Measurements from ENCODE around the gene ADAMTS13.
"Not testable (repeated sequence)": the region's sequence is repeated elsewhere in the genome, so short reads cannot be mapped to it uniquely, and the experiment has no call there.

The ADAMTS13 gene

DNA sequence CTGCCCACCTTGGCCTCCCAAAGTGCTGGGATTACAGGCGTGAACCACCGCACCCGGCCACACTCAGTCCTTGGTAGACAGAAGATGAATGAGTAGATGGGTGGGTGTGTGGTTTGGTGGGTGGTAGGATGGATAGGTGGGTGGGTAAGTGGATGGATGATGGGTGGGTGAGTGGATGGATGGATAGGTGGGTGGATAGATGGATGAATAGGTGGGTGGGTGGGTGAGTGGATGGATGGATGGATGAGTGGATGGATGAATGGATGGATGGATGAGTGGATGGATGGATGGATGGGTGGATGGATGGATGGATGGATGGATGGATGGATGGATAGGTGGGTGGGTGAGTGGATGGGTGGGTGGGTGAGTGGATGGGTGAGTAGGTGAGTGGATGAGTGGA is 29.9 kb upstream of the ADAMTS13 start:
- not testable (repeated sequence) for DNase-seq (ENCODE audit: low spot score)

- DNase-seq (ENCODE audit: low spot score), result no peak
These were observed 28.8 kb upstream of the ADAMTS13 start for GRCh38 chr9:133393399-133393798.

- no peak for DNase-seq (ENCODE audit: low spot score)
These were observed 27.4 kb upstream of the ADAMTS13 start for GRCh38 chr9:133394687-133395271.

GRCh38 chr9:133396952-133397351 is 25.2 kb upstream of the ADAMTS13 start:
- no peak for DNase-seq (ENCODE audit: low spot score)

GRCh38 chr9:133397370-133397769 is 24.8 kb upstream of the ADAMTS13 start:
- no peak for DNase-seq (ENCODE audit: low spot score)

DNA sequence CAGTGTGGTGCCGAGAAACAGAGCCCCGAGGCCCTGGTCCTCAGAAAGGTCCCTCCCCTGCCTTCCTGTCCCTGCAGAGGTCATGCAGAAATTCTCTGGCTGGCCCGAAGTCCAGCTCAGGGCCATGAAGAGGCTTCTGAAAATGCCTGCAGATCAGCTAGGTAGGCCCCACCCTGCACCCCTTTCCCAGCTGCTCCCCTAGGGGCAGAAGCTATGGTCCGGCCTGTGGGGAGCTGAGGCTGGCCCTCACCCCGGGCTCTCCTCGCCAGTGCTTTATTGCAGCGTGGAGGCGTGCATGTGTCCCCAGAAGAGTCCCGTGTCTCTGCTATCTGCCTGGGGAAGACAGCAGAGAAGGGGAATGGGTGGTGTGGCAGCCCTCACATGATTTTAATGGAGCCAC is 24.3 kb upstream of the ADAMTS13 start:
- no peak for DNase-seq (ENCODE audit: low spot score)

DNA sequence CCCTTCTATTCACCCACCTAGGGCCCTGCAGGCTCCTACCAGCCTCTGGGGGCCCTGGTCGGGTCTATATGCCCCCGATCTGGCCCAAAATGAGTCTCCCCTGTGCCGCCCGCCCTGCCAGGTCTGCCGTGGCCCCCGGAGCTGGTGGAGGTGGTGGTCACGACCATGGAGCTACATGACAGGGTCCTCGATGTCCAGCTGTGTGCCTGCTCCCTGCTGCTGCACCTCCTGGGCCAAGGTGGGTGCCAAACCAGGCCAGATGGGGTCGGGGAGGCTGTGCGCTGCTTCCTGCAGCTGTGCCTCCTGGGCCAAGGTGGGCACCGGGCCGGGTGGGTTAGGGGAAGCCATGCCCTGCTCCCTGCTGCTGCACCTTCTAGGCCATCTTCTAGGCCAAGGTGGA is 21.9 kb upstream of the ADAMTS13 start:
- no peak for DNase-seq (ENCODE audit: low spot score)

- DNase-seq (ENCODE audit: low spot score), result no peak
These were observed 20.6 kb upstream of the ADAMTS13 start for GRCh38 chr9:133401588-133401987.

DNA sequence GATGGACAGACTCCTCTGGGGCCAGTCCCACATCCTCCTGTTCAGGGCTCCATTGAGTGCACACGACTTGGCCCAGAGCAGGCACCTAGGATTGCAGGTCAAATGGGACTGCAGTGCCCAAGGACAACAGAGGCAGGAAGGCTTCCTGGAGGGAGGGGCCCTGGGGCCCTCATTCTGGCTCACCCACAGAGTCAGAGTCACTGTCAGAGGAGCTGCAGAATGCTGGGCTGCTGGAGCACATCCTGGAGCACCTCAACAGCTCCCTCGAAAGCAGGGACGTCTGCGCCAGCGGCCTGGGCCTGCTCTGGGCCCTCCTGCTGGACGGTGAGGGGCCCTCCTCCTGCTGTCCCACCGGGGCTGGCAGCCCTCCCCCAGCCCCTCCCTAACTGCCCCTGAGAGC is 19.5 kb upstream of the ADAMTS13 start:
- no peak for DNase-seq (ENCODE audit: low spot score)

- peak; percentile 56 for DNase-seq (ENCODE audit: low spot score)
These were observed 18.3 kb upstream of the ADAMTS13 start for GRCh38 chr9:133403766-133404453.

DNA sequence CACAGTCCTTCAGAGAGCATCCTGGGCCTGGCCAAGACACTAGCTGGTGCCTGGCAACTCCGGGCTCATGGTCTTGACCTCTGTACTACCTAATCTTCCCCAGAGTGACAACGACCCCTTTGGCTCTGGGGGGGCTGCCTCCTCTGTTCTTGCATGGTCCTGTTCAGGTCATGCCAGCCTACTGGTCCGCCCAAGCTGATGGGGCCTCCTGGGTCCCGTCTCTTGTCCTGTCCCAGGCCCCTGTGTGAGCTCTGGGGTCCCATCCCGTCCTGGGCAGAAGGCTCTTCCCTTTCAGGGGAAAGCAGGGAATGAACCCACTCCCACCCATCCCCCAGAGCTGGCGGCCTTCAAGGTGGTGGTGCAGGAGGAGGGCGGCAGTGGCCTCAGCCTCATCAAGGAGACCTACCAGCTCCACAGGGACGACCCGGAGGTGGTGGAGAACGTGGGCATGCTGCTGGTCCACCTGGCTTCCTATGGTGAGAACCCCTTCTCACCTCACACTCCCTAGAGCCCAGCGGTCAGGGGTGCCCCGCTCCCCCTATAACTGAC is 17.6 kb upstream of the ADAMTS13 start:
- no peak for DNase-seq (ENCODE audit: low spot score)

DNA sequence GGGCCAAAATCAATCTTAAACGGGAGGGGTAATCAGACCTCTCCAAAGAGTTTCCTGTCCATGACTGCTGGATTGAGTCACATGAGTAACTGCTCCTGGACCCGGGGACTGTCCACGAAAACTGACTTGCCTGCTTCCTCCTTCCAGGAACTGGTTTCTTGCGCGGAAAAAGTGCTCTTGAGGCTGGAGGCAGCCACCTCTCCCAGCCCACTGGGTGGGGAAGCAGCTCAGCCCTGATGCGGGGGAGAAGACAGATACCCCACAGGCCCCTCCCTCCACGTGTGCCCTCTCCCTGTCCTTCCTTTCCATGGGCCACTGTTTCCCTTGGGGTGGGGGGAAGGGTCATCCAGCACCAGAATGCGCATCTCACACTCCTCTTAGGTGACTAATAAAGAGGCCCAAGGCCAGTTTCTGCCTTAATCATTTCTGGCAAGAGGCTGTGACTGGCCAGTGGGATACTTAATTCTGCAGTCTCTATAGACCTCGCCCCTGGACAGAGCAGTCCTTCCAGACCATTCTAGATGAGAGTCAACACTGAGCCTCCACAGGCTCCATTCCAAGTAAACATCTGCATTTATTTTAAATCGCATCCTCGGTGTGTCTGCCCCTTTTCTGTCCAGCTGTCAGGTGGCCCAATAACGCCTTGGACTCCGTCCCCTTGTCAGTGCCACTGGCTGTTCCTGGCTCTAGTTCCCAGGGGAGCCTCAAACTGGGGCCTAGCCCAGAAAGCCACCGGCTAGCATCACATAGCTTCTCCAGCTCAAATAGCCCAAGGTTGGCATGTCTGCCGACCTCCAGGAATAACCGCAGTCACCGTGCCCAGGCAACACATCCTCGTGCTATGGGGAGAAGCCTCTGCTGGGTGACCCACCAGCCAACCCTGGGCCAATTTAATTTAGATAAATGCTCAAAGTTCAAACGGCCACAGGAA is 16.4 kb upstream of the ADAMTS13 start:
- no peak for DNase-seq (ENCODE audit: low spot score)

GRCh38 chr9:133406480-133407307 is 15.5 kb upstream of the ADAMTS13 start:
- DNase-seq (ENCODE audit: low spot score), result peak; percentile 75

- DNase-seq (ENCODE audit: low spot score), result no peak
These were observed 14.1 kb upstream of the ADAMTS13 start for GRCh38 chr9:133408042-133408441.

DNA sequence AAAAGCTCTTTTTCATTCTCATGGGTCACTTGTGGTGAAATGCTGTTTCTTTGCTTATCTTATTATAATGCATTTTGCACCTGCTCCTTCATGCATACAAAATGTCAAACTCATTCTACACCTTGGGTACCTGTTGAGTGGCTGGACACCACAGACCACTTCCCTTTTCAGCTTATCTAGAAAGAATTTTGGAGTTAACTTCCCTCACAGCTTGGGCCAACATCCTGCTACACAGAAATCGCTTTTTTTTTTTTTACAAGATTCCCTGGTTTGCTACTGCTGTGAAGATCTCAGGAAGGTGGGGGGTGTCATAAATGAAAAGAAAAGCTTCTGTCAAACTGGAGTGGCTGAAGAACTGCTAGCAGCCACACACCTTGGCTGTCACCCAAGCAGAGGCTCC is 7.0 kb upstream of the ADAMTS13 start:
- no peak for DNase-seq (ENCODE audit: low spot score)

- peak; percentile 81 for DNase-seq (ENCODE audit: low spot score)
These were observed 4.4 kb upstream of the ADAMTS13 start, which contains the start of gene REXO4 for GRCh38 chr9:133417541-133418461. REXO4 (minus strand) TSS chr9:133418010; CDS start chr9:133417844, 166 bp downstream.

- DNase-seq (ENCODE audit: low spot score), result no peak
These were observed 3.2 kb upstream of the ADAMTS13 start for GRCh38 chr9:133419005-133419404.

DNA sequence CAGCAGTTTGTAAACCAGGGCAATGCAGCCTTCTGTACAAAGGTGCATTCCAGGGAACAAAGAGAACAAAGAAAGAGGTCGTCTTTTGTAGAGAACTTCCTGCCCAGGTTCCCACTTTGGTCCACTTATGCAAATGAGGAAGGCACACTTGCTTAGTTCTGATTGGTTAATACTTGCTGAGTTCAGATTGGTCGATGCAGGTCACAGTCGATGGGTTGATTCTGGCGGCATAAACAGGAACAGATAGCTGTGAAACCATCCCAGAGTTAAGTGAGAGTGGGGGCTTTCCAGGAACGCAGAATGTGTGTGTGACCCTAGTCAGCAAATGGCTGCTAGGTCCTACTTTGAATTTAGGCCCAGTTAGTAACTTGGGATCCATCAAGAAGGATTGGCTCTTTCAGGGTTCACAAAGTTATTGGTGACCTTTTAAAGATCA is 1.8 kb upstream of the ADAMTS13 start:
- DNase-seq (ENCODE audit: low spot score), result no peak

DNA sequence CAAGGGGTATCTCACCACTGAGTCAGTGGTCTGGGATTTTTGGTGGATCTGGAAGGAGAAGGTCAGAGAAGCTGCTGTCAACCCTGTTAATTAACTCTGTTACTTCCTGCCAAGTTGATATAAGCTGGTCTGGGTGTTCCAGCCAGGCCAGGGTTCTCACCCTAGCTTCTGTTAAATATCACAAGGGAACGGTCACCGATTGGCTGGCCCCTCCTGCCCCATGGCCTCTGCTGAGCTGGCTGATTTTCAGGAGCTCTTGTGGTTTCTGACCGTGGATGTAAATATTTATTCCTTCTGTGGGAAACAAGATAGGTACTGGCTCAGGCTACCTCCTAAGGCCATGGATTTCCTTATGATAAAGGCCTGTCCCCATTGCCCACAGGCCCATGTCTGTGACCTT is 1.0 kb downstream of the ADAMTS13 start:
- no peak for DNase-seq (ENCODE audit: low spot score)

DNA sequence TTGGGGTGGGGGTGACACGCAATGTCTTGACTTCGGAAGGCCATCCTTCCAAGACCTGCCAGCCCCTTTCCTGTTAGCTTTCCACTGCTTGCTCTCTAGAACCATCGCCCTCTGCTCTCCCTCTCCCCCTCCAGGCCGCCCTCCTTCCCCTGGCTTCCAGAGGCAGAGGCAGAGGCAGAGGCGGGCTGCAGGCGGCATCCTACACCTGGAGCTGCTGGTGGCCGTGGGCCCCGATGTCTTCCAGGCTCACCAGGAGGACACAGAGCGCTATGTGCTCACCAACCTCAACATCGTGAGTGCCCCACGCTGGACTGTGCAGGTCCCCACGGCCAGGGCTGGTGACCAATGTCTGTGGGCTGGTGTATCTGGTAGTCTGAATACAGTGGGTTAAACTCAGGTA is 2.0 kb downstream of the ADAMTS13 start:
- DNase-seq (ENCODE audit: low spot score), result no peak
